ENCODE data around the gene SPINK6.

DNA sequence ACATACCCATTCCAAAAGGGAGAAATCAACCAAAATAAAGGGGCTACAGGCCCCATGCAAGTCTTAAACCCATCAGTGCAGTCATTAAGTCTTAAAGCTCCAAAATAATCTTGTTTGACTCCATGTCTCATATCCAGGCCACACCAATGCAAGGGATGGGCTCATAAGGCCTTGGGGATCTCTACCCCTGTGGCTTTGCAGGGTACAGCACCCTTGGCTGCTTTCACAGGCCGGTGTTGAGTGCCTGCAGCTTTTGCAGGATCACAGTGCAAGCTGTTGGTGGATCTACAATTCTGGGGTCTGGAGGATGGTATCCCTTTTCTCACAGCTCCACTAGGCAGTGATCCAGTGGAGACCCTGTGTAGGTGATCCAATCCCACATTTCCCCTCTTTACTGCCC is 39.5 kb upstream of the SPINK6 start:
- TF ChIP-seq, protein P1, sequence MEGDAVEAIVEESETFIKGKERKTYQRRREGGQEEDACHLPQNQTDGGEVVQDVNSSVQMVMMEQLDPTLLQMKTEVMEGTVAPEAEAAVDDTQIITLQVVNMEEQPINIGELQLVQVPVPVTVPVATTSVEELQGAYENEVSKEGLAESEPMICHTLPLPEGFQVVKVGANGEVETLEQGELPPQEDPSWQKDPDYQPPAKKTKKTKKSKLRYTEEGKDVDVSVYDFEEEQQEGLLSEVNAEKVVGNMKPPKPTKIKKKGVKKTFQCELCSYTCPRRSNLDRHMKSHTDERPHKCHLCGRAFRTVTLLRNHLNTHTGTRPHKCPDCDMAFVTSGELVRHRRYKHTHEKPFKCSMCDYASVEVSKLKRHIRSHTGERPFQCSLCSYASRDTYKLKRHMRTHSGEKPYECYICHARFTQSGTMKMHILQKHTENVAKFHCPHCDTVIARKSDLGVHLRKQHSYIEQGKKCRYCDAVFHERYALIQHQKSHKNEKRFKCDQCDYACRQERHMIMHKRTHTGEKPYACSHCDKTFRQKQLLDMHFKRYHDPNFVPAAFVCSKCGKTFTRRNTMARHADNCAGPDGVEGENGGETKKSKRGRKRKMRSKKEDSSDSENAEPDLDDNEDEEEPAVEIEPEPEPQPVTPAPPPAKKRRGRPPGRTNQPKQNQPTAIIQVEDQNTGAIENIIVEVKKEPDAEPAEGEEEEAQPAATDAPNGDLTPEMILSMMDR (IDR thresholded peaks at IDR 0.05 in 4 of 5, conservative IDR thresholded peaks at IDR 0.05 in 1 of 5), result no peak
- no peak for TF ChIP-seq POLR2A (IDR thresholded peaks at IDR 0.05)

All from gastrocnemius medialis (tissue), 4 donors.